ENCODE measurements around the gene SMAD6. TPM values are rescaled to one million over a fixed set of nuclear protein-coding genes. Genes with fewer than 3 reads are reported as not detected.
A peak's percentile ranks its signal among the peaks of the same experiment; 100 is the strongest.

SMAD6 gene
- total and polyA plus RNA-seq, 10 of the 15 experiments (the other 5 are each of a cell fraction or from before 2014, with no cell fraction given): under 0.01 to 0.10 (median 0.03) TPM; not detected in 7

DNA sequence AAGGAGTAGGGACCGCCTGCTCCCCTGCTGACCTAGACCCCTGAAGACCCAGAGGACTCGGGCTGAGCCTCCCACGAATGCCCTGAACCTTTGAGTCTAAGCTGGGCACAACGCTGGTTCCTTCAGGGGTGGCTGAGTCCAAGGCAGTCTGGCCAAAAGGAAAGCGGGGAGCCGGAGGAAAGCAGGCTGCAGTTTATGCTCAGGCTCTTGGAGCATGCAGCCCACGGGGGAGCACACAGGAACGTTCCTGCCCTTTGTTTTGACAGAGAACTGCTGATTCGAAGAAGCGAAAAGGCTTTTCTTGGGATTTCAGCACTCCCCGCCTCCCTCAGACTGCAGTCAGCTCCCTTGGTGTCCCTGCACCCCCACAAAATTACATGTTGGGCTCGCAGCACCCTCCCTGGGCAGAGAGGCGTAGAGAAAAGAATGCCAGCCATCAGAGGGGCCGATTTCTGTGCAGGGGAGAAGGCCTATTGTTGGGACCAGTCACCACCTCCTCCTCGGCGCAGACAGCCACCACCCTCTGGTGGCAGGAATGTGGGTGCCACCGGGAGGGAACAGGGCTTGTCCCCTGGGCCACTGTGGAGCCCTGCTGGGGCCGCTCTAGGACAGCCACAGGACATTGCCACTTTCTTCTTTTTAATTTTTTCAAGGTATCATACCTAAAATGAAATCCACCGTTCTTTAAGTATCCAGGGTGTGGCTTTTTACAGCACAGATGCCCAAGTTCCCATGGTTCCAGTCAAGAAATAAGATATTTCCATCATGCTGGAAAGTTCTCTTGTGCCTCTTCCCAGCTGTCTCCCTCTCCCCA lies 72.2 kb downstream of the SMAD6 start (continued):
- TF ChIP-seq, protein P1, sequence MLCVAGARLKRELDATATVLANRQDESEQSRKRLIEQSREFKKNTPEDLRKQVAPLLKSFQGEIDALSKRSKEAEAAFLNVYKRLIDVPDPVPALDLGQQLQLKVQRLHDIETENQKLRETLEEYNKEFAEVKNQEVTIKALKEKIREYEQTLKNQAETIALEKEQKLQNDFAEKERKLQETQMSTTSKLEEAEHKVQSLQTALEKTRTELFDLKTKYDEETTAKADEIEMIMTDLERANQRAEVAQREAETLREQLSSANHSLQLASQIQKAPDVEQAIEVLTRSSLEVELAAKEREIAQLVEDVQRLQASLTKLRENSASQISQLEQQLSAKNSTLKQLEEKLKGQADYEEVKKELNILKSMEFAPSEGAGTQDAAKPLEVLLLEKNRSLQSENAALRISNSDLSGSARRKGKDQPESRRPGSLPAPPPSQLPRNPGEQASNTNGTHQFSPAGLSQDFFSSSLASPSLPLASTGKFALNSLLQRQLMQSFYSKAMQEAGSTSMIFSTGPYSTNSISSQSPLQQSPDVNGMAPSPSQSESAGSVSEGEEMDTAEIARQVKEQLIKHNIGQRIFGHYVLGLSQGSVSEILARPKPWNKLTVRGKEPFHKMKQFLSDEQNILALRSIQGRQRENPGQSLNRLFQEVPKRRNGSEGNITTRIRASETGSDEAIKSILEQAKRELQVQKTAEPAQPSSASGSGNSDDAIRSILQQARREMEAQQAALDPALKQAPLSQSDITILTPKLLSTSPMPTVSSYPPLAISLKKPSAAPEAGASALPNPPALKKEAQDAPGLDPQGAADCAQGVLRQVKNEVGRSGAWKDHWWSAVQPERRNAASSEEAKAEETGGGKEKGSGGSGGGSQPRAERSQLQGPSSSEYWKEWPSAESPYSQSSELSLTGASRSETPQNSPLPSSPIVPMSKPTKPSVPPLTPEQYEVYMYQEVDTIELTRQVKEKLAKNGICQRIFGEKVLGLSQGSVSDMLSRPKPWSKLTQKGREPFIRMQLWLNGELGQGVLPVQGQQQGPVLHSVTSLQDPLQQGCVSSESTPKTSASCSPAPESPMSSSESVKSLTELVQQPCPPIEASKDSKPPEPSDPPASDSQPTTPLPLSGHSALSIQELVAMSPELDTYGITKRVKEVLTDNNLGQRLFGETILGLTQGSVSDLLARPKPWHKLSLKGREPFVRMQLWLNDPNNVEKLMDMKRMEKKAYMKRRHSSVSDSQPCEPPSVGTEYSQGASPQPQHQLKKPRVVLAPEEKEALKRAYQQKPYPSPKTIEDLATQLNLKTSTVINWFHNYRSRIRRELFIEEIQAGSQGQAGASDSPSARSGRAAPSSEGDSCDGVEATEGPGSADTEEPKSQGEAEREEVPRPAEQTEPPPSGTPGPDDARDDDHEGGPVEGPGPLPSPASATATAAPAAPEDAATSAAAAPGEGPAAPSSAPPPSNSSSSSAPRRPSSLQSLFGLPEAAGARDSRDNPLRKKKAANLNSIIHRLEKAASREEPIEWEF (IDR thresholded peaks at IDR 0.05; ENCODE audit: insufficient replicate concordance, low read depth, low read length): no peak
- TF ChIP-seq SUPT20H (IDR thresholded peaks at IDR 0.05; ENCODE audit: borderline replicate concordance, control insufficient read depth, low read depth, low read length): no peak
- peak; percentile 75 for TF ChIP-seq RAD21 (IDR thresholded peaks at IDR 0.05; ENCODE audit: insufficient read depth, low read depth, low read length)

Measured in GM12878 (cell line).